Measurements from ENCODE around the gene RABEP1.

Gene RABEP1

GRCh38 chr17:5364156-5364555 is 82.1 kb downstream of the RABEP1 start:
- no peak for DNase-seq (ENCODE audit: low read depth in 2 of 2)

GRCh38 chr17:5364696-5365095 is 82.6 kb downstream of the RABEP1 start:
- no peak for DNase-seq (ENCODE audit: low read depth in 2 of 2)

GRCh38 chr17:5365831-5366230 is 83.7 kb downstream of the RABEP1 start:
- no peak for DNase-seq (ENCODE audit: low read depth in 2 of 2)

DNA sequence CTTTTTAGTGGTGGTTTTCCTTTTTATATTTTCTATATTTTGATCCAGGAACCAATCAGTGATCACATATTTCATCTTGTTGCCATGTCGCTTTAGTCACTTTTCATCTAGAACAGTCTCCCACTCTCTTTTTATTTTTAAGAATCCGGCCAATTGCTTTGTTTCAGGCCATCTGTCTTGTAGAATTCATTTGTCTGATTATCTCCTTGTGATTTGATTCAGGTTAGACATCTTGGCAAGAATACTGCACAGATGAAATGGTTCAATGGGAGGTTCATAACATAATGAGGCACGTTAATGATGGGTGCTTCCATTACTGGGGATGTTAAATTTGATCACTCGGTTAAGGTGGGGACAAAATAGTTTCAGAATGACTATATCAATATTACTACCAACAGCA is 88.3 kb downstream of the RABEP1 start:
- DNase-seq (ENCODE audit: low read depth in 2 of 2), result no peak

DNA sequence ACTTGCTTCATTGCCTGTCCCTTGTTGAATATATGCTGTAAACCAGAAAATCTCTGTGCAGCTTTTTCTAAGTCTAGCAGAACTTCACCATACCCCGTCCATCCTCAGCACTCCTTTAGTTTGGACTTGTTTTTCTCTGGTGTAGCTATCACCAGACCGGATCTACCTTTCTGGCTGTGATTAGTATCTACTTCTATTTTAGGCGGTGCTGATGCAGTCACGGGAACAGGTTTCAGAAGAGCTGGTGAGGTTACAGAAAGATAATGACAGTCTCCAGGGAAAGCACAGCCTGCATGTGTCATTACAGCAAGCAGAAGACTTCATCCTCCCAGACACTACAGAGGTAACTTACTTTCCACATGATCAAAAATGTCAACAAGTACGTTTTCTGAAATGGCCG is 91.0 kb downstream of the RABEP1 start:
- DNase-seq (ENCODE audit: low read depth in 2 of 2), result no peak

DNA sequence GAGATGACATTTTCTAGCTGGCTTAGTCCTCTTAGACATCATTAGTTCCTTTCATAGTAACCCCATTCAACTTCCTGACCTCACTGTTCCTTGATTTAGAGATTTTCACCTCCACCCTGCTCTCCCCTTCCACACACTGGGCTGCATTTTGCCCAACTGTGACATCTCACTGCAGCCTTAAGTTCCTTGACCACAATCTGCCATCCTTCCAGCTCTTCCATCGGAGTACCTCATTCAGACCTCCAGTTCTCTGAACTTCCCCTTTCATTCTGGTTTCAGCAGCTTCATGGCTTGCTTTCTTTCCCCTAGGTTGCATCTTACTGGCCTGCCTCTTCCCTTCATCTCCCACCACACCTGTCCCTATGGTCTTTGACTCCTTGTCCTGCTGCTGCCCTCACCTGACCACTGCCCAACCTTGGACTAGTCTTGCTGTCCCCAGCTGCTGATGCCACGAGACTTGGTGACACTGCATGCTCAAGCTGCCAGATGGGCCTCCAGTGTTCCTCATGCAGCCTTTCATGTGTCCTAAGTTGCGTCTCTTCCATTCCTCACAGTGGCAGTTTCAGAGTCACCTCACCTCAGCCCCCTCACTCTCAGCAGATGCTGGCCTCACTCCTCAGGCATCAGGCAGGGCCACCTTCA is 96.6 kb downstream of the RABEP1 start:
- no peak for DNase-seq (ENCODE audit: low read depth in 2 of 2)

DNA sequence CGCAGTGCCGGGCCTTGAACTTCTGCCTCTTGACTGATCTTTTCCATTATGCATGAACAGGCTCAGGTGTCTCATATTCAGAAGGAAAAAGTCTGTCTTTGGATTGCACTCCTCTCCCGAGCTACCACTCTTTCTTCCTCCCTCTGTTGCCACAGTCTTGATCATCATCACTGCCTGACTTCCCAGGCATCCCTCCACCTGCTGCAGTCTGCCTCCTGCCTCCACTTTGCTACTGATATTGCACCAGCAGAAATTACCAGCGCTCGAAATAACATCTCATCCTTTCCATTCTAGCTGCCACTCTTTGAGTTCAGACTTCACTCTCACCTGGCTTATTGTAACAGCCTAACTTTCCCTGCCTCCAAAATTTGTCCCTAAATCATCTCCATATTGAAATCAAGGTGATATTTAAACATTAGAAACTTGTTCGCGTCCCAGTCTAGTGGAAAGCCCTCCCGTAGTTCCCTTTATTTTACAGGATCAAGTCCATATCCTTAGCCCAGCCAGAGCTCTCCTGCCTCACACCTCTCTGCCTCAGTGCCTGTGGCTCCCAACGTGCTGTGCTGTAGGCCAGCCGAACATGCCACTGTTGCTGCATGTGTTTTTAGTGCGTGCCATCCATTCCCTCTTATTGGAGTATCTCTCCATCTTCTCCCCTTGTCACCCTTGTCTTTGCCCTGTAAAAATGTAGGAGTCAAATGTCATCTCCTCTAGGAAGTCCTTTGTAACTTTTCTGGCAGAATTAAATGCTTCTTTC is 97.4 kb downstream of the RABEP1 start:
- no peak for DNase-seq (ENCODE audit: low read depth in 2 of 2)

- no peak for DNase-seq (ENCODE audit: low read depth in 2 of 2)
These were observed 98.5 kb downstream of the RABEP1 start for GRCh38 chr17:5380491-5381135.

DNA sequence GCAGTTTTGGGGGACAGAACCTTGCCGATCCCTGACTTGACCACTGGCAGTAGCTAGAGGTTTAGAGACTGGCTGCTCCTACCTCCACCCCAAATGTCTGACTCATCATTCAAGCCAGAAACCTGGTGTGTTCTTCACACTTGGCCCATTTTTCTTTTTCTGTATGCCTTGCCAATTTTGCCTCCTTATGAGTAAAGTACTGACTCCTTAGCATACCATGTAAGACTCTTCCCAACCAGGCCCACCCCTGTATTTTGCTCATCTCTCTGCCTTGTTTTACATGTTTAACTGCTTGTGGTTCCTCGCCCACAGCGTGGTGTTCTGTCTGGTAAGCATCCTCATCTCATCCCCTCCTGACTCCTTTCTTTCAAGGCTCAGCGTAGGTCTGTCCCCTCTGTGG is 99.5 kb downstream of the RABEP1 start:
- DNase-seq (ENCODE audit: low read depth in 2 of 2), result no peak

DNA sequence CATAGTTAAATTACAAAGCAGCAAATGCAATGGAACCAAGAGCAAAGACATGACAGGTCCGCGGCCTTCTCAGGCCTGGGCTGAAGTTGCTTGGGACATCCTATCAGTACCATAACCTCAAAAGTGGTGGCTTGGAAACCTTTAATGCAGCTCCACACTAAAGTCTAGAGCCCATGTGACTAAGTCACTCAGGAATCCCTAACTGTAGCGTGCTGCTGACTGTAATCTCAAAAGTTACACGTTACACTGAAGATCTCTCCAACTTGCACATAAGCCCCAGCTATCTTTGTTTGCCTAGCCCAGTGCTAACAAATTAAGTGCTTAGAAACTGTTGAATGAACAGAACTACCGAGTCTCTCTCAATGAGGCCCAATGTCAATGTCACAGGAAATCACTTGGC is 109.6 kb downstream of the RABEP1 start:
- DNase-seq (ENCODE audit: low read depth in 2 of 2), result no peak

GRCh38 chr17:5396612-5397011 is 114.5 kb downstream of the RABEP1 start:
- DNase-seq (ENCODE audit: low read depth in 2 of 2), result no peak

- no peak for DNase-seq (ENCODE audit: low read depth in 2 of 2)
These were observed 117.7 kb downstream of the RABEP1 start for GRCh38 chr17:5399767-5400166.

DNA sequence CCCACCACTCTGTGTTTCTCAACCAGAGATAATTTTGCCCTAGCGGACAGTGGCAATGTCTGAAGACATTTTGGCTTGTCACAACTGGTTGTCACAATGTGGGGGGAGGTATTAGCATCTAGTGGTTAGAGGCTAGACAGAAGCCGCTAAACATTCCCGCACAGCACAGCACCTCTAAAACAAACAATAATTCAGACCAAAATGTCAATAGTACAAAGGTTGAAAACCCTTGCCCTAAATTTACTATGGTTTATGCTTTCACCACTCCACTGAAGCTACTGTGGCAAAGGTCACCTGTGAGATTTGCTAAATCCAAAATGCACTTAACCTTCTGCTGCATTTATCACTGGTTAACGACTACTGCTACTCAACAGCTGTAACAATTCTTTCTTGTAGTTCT is 123.3 kb downstream of the RABEP1 start:
- DNase-seq (ENCODE audit: low read depth in 2 of 2), result no peak

DNA sequence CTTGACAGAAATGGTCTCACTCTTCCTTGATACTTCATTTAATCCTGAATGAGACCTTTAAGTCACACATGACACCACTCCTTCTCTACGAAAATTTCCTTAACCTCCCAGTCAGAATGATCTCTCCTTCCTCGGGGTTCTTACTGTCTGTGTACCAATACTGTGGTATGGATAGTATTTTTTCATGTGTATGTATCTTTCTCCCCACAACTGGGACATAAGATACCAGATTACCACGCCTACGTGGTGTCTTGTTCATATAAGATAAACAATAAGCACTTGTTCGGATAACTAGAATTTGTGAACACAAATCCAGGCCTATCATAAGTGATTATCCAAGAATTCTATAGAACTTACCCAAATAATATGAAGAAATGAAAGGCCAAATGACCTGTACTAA is 126.1 kb downstream of the RABEP1 start:
- DNase-seq (ENCODE audit: low read depth in 2 of 2), result no peak

GRCh38 chr17:5410594-5411272 is 128.6 kb downstream of the RABEP1 start:
- no peak for DNase-seq (ENCODE audit: low read depth in 2 of 2)

DNA sequence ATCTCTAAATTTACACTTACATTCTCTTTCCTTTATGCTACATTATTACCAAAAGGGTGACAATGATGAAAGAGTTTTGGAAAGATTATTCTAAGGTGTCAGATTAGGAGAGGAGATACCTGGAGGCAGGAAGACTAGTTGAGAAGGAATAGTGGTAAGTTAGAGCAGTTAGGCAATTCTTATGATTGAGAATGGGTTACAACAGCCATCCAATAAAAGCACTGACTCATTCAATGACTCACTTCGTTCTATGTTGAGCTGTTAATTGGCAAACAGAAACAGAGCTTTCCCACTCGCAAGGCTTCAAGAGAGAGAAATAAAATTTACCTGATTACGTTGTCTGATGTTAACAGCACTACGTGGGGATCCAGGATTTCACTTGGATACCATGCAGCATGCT is 131.6 kb downstream of the RABEP1 start:
- no peak for DNase-seq (ENCODE audit: low read depth in 2 of 2)

DNA sequence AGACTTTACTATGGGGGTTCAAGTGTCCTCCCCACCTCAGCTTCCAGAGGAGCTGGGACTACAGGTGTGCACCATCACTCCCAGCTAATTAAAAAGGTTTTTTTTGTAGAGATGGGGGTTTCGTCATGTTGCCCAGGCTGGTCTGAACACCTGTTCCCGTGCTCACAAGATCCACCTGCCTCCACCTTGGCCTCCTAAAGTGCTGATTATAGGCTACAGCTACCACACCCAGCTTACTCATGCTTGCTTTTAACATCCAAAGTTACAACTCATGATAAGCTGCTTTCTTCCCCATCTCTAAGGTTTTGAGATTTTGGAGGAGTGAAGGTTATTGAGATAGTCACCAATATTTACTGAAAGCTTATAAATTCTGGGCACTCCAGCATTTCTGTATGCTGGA is 134.8 kb downstream of the RABEP1 start:
- no peak for DNase-seq (ENCODE audit: low read depth in 2 of 2)

DNA sequence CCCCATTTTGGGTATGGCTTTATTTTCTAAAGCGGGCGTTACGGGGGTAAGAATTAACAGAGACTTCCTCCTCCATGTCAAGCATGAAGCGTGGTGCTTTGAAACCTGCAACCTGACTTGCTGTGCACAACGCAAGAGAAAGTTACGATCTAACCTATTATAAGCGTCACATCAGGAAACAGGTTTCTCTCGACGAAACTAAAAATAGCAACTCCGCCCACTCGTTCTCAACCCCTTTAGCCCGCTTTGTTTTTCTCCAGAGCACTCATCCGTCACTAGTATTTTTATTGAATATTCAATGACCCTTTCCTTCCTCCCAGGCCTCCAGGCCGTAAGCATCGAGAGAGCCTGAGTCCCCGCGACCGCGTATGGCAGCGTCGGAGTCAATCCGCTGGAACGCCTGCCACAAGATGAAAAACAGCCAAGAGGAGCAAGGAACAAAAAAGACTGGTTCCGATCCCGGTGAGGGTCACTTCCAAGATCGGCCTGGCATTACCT is 136.8 kb downstream of the RABEP1 start:
- DNase-seq (ENCODE audit: low read depth in 2 of 2), result peak; percentile 10 to 34

- peak; percentile 88 to 89 for DNase-seq (ENCODE audit: low read depth in 2 of 2)
These were observed 137.4 kb downstream of the RABEP1 start, which contains the start of gene NUP88 for GRCh38 chr17:5419356-5419958. Gene NUP88, minus strand, starts transcription at chr17:5419662. Its CDS starts 12 bp downstream, at chr17:5419650.

DNA sequence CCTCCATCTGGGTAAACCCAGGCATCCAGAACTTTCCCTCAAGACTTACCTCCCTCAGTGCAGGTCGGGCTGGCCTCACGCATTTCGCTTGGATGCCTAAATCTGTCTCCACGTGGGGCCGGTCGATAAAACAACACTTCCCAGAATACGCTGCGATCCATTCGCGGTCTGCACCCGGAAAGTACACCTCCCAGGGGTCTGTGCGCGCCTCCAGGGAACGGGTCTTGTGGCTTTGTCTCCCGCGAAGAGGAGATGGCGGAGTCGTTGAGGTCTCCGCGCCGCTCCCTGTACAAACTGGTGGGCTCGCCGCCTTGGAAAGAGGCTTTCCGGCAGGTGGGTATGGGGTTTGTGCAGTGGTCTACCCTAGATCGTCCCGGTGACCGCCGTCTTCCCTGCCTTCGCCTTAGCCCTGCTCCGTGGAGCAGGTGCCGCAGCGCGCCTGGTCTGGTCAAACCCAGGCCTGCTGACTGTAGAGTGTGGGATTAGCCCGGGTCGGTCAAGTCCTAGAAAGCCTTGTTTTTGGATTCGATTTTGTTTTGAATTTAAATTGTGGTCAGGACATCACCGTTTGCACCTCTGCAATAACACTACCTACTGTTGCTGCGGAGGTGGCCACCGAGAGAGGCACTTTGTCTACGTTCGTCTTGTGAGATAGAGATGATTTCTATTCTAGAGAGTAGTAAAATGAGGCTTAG is 138.0 kb downstream of the RABEP1 start, which contains the start of gene RPAIN:
Gene RPAIN, plus strand, starts transcription at position 224 of the 695 bp plus-strand sequence. Its CDS starts 29 bp downstream, at position 253.
- DNase-seq (ENCODE audit: low read depth in 2 of 2), result peak; percentile 66 to 75

- no peak for DNase-seq (ENCODE audit: low read depth in 2 of 2)
These were observed 140.4 kb downstream of the RABEP1 start for GRCh38 chr17:5422505-5422904.

Measured in stimulated activated CD8-positive, alpha-beta memory T cell treated with anti-CD3 and anti-CD28 coated beads, Interleukin-7, amount 100 ng/mL, for 1 hour (primary cell).